ENCODE data around the gene GPATCH3.

GPATCH3 gene

DNA sequence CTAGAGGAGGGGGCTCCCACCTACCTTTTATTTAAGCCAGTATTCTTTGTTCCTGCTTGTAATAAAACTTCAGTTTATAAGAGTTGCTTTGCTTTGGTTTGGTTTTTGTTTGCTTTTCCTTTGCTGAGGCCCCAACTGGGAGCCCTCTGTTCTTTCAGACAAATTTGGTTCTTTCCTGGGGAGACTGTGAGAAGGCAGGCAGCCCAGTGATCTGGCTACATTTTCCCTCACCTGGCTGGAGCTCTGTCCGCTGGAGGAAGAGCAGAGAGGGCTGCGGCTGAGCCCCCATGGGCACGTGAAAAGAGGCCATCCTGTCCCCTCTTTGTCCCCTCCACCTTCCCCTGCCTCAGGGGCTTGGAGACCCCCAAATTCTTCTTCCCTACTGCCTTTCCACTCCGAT is 44.6 kb downstream of the GPATCH3 start:
- H3K27ac ChIP-seq = no peak overlapping the region
- TF ChIP-seq, protein P1, sequence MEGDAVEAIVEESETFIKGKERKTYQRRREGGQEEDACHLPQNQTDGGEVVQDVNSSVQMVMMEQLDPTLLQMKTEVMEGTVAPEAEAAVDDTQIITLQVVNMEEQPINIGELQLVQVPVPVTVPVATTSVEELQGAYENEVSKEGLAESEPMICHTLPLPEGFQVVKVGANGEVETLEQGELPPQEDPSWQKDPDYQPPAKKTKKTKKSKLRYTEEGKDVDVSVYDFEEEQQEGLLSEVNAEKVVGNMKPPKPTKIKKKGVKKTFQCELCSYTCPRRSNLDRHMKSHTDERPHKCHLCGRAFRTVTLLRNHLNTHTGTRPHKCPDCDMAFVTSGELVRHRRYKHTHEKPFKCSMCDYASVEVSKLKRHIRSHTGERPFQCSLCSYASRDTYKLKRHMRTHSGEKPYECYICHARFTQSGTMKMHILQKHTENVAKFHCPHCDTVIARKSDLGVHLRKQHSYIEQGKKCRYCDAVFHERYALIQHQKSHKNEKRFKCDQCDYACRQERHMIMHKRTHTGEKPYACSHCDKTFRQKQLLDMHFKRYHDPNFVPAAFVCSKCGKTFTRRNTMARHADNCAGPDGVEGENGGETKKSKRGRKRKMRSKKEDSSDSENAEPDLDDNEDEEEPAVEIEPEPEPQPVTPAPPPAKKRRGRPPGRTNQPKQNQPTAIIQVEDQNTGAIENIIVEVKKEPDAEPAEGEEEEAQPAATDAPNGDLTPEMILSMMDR (IDR thresholded peaks at IDR 0.05) = no peak
- no peak for TF ChIP-seq ZFX (IDR thresholded peaks at IDR 0.05; ENCODE audit: borderline replicate concordance)

DNA sequence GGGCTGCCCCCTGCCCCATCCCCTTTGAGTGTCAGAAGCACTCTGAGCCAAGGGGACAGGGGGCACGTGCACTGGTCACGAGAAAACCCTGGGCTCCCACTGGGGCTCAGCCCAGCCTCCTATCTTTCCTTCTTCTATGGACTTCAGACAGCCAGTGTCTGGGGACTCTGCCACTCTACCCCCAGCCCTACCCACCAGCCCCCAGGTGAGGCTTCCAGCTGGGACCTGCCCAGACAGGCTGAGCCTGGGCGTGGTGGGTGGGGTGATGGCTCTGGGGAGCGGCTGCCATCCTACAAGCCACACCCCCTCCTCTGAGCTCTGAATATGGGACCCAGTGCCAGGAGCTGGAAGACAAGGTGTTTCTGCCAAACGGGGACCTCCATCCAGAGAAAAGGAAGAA is 45.4 kb downstream of the GPATCH3 start:
- H3K27ac ChIP-seq = no peak overlapping the region
- TF ChIP-seq, protein P1 (IDR thresholded peaks at IDR 0.05) = no peak
- no peak for TF ChIP-seq ZFX (IDR thresholded peaks at IDR 0.05; ENCODE audit: borderline replicate concordance)

DNA sequence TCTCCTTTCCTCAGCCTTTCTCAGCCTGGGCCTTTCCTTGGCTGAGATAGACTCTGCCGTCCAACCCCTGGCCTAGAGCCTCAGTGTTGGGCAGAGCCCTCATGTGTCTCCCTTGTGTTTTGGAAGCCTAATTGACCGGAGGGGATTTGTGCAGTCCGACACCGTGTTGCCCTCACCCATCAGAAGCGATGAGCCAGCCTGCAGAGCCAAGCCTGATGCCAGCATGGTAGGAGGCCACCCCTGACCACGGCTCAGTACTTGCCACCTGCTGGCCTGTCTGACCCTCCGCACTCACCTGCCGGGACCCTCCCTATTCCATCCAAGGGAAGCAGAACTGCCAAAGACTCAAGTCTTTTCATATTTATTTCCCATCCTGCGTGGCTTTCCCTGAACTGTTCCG is 46.7 kb downstream of the GPATCH3 start:
- H3K27ac ChIP-seq = no peak overlapping the region
- no peak for TF ChIP-seq ZFX (IDR thresholded peaks at IDR 0.05; ENCODE audit: borderline replicate concordance)
- TF ChIP-seq, protein P1 (IDR thresholded peaks at IDR 0.05) = no peak

DNA sequence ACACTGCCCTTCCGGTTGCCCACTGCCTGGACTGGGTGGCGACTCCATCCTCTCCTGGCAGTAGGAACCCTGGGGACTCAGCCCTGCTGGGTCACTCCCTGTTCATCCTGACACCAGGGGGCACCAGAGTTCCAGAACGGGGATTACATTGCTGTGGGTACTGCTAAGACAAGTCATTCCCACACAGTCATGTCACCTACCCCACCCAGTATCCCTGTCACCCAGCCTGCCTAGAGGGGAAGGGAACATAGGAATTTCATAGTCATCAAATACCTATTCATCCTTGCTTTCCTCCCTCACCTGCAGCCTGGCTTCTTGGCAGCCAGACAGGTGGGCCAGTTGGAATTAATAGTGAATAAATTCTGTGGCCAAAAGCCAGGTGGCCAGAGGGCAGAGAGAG is 47.1 kb downstream of the GPATCH3 start:
- no peak for TF ChIP-seq ZFX (IDR thresholded peaks at IDR 0.05; ENCODE audit: borderline replicate concordance)
- TF ChIP-seq, protein P1 (IDR thresholded peaks at IDR 0.05) = peak; percentile 90
- no peak overlapping the region for H3K27ac ChIP-seq

DNA sequence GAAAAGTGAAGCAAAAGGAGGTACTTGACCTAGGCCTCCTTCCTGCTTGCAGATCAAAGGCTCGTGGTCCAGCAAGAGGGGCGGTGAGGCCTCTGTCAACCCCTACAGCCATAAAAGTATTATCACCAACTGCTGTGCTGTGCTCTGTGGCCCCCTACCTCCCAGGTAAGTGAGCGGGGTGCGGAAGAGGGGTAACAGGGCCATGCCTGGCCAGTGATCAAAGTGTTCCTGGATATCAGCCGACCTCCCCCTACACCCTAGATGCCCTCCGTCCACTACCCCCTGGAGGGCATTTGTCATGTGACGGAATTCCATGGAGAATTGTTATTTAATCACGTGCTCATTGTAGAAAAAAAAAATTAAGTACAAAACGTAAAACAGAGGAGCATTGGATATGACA is 47.6 kb downstream of the GPATCH3 start:
- H3K27ac ChIP-seq = no peak overlapping the region
- TF ChIP-seq, protein P1 (IDR thresholded peaks at IDR 0.05) = no peak
- TF ChIP-seq ZFX (IDR thresholded peaks at IDR 0.05; ENCODE audit: borderline replicate concordance) = no peak

DNA sequence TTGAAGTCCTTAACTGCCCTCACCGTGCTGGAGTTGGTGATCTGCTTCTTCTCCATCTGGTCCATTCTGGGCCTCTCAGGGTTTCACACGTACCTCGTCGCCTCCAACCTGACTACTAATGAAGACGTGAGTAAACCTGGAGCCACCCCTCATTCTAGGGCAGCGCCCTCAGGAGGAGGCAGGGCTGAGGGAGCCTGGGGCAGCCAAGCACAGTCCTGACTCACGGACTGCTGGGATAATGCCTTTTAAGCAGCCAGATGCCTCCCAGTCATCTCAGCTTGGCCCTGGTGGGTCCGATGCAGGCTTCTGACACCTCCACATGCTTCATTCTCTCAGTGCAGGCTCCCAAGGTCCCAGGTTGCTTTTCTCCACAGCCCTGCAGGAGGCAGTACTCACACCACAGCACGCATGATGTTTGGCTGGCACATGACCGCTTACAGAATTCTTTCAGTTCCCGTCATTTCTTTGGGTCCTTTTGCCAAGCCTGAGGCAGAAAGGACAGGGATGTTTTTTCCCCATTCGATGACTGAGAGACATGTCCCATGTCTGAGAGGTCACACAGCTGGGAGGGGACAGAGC is 49.1 kb downstream of the GPATCH3 start:
- H3K27ac ChIP-seq = no peak overlapping the region
- TF ChIP-seq ZFX (IDR thresholded peaks at IDR 0.05; ENCODE audit: borderline replicate concordance) = no peak
- TF ChIP-seq, protein P1 (IDR thresholded peaks at IDR 0.05) = peak; percentile 11; the same call in 1 of the 2 replicates

DNA sequence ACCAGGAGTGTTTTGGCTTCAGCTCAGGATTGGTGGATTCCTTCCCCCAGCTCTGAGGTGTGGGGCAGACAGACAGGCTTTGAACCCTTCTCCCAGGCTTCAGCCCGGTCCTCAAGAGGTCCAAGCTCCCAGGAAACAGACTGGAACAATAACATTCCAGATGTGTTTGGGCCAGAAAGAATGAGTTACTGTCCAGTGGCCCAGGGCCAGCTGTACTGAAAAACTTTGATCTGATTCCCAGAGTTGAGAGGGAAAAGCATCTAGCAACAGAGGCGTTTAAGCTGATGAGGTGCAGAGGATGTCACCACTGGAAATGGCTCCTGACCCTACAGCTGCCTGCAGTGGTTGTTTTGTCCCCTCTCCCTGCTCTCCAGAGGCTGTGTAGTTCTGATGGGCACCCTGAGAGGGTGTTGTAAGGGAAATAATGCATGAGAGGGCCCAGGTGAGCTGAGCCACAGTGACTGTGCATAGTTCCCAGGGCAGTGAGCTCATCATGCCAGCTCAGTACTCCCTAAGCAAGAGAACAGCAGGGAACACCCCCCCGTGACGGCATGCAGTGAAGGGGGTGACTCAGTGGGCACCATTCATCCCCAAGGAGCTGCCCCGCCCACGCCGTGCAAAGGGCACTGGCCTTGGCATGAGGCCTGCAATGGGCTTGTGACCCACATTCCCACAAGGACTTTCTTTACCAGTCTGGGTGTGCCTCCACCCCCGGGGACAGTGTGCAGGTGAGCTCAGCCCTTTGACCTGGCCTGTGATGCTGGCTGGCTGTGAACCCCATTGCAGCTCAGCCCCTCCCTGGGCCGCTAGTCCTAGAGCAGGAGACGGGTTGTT is 51.1 kb downstream of the GPATCH3 start:
- H3K27ac ChIP-seq = no peak overlapping the region
- TF ChIP-seq, protein P1 (IDR thresholded peaks at IDR 0.05) = no peak
- TF ChIP-seq ZFX (IDR thresholded peaks at IDR 0.05; ENCODE audit: borderline replicate concordance) = no peak
